GM12878 (cell line): ENCODE data around the gene EHD4. TPM values are rescaled to one million over a fixed set of nuclear protein-coding genes. Genes with fewer than 3 reads are reported as not detected.

ENCODE experiments used
- ATAC-seq: fragments of 200-7000 bp; cut with Tn5 transposase; 3 replicates; pipeline ENCODE4 v1.9.1; 2020; ENCODE audit warnings: mild to moderate bottlenecking, moderate library complexity
- BruUV-seq: library from RNA; stranded (reverse); fragments of 400-500 nt; replicated peaks from 2 replicates; lab custom pipeline; 2021; lab: Mats Ljungman, UMichigan
- CTCF ChIA-PET: fragments of 300-600 bp; sonication (Branson Sonifier 250); formaldehyde crosslinking; extraction: SDS; loops from one replicate; lab custom pipeline; 2021; ENCODE audit warnings: inconsistent platforms; lab: Yijun Ruan, JAX
- POLR2A ChIA-PET: fragments of 350-600 bp; formaldehyde crosslinking; extraction: SDS; loops from one replicate; lab custom pipeline; 2021; ENCODE audit warnings: inconsistent platforms; lab: Charles Lee
- RAD21 ChIA-PET: fragments of 300-600 bp; sonication (Branson Sonifier 250); formaldehyde crosslinking; loops from one replicate; lab custom pipeline; 2023; ENCODE audit warnings: antibody characterized with exemption; ENCODE audit not compliant: unreplicated experiment; lab: Charles Lee
- SMC1A ChIA-PET: fragments of 300-600 bp; sonication (Branson Sonifier 250); formaldehyde crosslinking; loops from one replicate; lab custom pipeline; 2023; ENCODE audit not compliant: unreplicated experiment, uncharacterized antibody; lab: Charles Lee
- DNase-seq: peaks from one replicate; pipeline ENCODE4 v3.0.0-alpha.2; 2011; ENCODE audit warnings: low read depth, low spot score
- FAIRE-seq: peaks from 3 replicates; lab custom pipeline; 2011; peaks lifted over from hg19 to GRCh38; lab: Jason Lieb, UNC
- H2AFZ ChIP-seq: 2 replicates; pipeline ENCODE4 v1.6.0; 2011; ENCODE audit warnings: low read depth, low read length, control low read depth; ENCODE audit not compliant: control insufficient read depth
- H3K27ac ChIP-seq: 2 replicates; pipeline ENCODE4 v1.5.1; 2011; ENCODE audit warnings: control low read depth; ENCODE audit not compliant: control insufficient read depth, insufficient read depth
- H3K27me3 ChIP-seq, 2 experiments: replicated peaks in 1 of 2; 2 replicates each; pipeline versions ENCODE4 v1.6.0 to v1.6.1; 2011; ENCODE audit warnings: low read length in 1 of 2; ENCODE audit not compliant: control insufficient read depth in 2 of 2, insufficient read depth in 2 of 2
- H3K36me3 ChIP-seq, 2 experiments: 2 replicates each; pipeline ENCODE4 v1.5.1; 2011; ENCODE audit warnings: low read length in 1 of 2; ENCODE audit not compliant: control insufficient read depth in 2 of 2, insufficient read depth in 2 of 2
- H3K4me1 ChIP-seq: 2 replicates; pipeline ENCODE4 v1.6.1; 2011; ENCODE audit warnings: mild to moderate bottlenecking, low read length, moderate library complexity, mixed read lengths; ENCODE audit not compliant: control insufficient read depth, insufficient read depth
- H3K4me2 ChIP-seq: 2 replicates; pipeline ENCODE4 v1.6.0; 2011; ENCODE audit warnings: control low read depth; ENCODE audit not compliant: control insufficient read depth, insufficient read depth
- H3K4me3 ChIP-seq: fragments of 200-600 bp; sonication (generic); 2 replicates; pipeline ENCODE4 v1.5.1; 2016
- H3K79me2 ChIP-seq: 2 replicates; pipeline ENCODE4 v1.6.0; 2011; ENCODE audit warnings: low read length; ENCODE audit not compliant: control insufficient read depth, insufficient read depth
- H3K9ac ChIP-seq: 2 replicates; pipeline ENCODE4 v1.8.0; 2011; ENCODE audit warnings: low read length, control low read depth, mixed read lengths; ENCODE audit not compliant: control insufficient read depth, insufficient read depth
- H3K9me3 ChIP-seq: replicated peaks from 3 replicates; pipeline ENCODE4 v1.5.1; 2011; ENCODE audit warnings: mild to moderate bottlenecking, low read length; ENCODE audit not compliant: control insufficient read depth, insufficient read depth
- H4K20me1 ChIP-seq: 2 replicates; pipeline ENCODE4 v1.6.0; 2011; ENCODE audit not compliant: control insufficient read depth, insufficient read depth
- DPF2 ChIP-seq: fragments of 450-650 bp; IDR thresholded peaks from 2 replicates; pipeline ENCODE4 v1.6.1; 2017; ENCODE audit warnings: mild to moderate bottlenecking
- E4F1 ChIP-seq: fragments of 450-650 bp; IDR thresholded peaks from 2 replicates; pipeline ENCODE4 v1.6.1; 2018; ENCODE audit warnings: borderline replicate concordance, mild to moderate bottlenecking; ENCODE audit not compliant: partially characterized antibody
- ESRRA ChIP-seq: IDR thresholded peaks from 2 replicates; pipeline ENCODE4 v1.6.1; 2012; ENCODE audit warnings: mild to moderate bottlenecking, low read length, improper control_type of control experiment
- HDAC2 ChIP-seq: fragments of 200-600 bp; sonication (generic); IDR thresholded peaks from 2 replicates; pipeline ENCODE4 v1.6.1; 2017
- MEF2B ChIP-seq: fragments of 450-650 bp; IDR thresholded peaks from 2 replicates; pipeline ENCODE4 v1.6.1; 2018; ENCODE audit warnings: mild to moderate bottlenecking, moderate library complexity; ENCODE audit not compliant: partially characterized antibody, poor library complexity, severe bottlenecking
- USF2 ChIP-seq: IDR thresholded peaks from 2 replicates; pipeline ENCODE4 v1.6.1; 2011; ENCODE audit warnings: low read depth, low read length, improper control_type of control experiment, borderline replicate concordance
- ZSCAN29 ChIP-seq: fragments of 450-650 bp; IDR thresholded peaks from 2 replicates; pipeline ENCODE4 v1.6.1; 2017; ENCODE audit warnings: mild to moderate bottlenecking, moderate library complexity
- WGBS: methylation state at CpG from one replicate; pipeline ENCODE4 v1.1.6; 2016; ENCODE audit warnings: low lambda C conversion rate; ENCODE audit not compliant: insufficient replicate concordance, insufficient coverage; ENCODE audit errors: missing lambda C conversion rate; 5-methylcytosine and 5-hydroxymethylcytosine counted together
- in situ Hi-C: fragments of 300-500 bp; cut with MboI; formaldehyde crosslinking; loops from 9 replicates; pipeline ENCODE4 v1.14.3; 2018; ENCODE audit warnings: mixed read lengths
- intact Hi-C: fragments of 100-400 bp; cut with micrococcal nuclease; formaldehyde crosslinking; loops from one replicate; pipeline ENCODE4 v1.14.2; 2022; ENCODE audit not compliant: unreplicated experiment
- polyA plus RNA-seq, 11 experiments: library from polyadenylated mRNA; depleted of rRNA in 4 of 11; unstranded in 6 of 11; stranded (reverse) in 5 of 11; fragments of >200 nt; fragmentation: Nextera tagmentation in 4 of 11; fragmentation: Illumina TruSeq in 1 of 11; extraction: Ambion mirVana in 4 of 11; extraction: Trizol in 1 of 11; gene quantifications; 1 replicate in 1 of 11; 2 replicates in 10 of 11; pipeline versions ENCODE4 v1.2.1 to v1.2.3, GENCODE V29; 2011 to 2016; ENCODE audit warnings: inconsistent platforms in 2 of 11, missing spikeins in 2 of 11, low read depth in 1 of 11
- total RNA-seq, 4 experiments: library from RNA; depleted of rRNA in 3 of 4; stranded (reverse); fragments of >200 nt in 3 of 4; fragmentation: Illumina TruSeq in 1 of 4; extraction: Trizol in 1 of 4; gene quantifications; 2 replicates each; pipeline versions ENCODE4 v1.2.1 to v1.2.3, GENCODE V29; 2013 to 2021
- TF ChIP-seq, protein P1 (sequence below): fragments of 450-650 bp; IDR thresholded peaks from 2 replicates; pipeline ENCODE4 v1.6.1; 2017; ENCODE audit warnings: mild to moderate bottlenecking, moderate library complexity
- TF ChIP-seq, protein P2 (sequence below): fragments of 450-650 bp; IDR thresholded peaks from 2 replicates; pipeline ENCODE4 v1.6.1; 2017; ENCODE audit warnings: mild to moderate bottlenecking, low read depth, inconsistent platforms; ENCODE audit not compliant: poor library complexity, severe bottlenecking

The EHD4 gene
- total and polyA plus RNA-seq, 10 of the 15 experiments (the other 5 are each of a cell fraction or from before 2014, with no cell fraction given), result 4.2 to 62.9 (median 44.7) TPM

DNA sequence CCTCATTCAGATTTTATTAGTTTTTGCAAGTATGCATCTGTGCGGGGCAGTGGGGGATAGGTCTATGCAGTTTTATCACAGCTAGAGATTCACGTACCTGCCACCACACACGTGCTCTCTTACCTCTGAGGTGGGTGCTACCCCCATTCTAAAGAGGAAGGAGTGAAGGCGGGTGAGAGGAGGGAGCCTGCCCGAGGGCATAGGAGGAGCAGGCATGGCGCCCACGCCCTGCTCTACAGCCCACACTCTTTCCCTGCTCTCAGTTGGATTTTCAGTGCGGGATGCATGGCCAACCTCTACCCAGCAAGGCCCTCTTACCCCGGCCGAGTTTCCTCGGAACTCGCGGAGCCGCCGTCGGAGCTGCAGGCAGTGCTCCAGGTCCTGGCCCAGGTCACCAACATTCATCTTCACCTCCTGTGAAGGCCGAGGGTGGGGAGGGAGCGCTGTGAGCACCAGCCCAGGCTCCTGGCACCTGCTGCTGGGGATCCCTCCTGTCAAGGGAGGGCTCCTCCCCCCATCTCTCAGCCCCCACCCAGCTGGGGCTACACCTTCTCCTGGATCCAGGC, 106.8 kb downstream of the EHD4 start (continued):
- TF ChIP-seq E4F1 (no peak), DPF2 (no peak)
- TF ChIP-seq, protein P1, sequence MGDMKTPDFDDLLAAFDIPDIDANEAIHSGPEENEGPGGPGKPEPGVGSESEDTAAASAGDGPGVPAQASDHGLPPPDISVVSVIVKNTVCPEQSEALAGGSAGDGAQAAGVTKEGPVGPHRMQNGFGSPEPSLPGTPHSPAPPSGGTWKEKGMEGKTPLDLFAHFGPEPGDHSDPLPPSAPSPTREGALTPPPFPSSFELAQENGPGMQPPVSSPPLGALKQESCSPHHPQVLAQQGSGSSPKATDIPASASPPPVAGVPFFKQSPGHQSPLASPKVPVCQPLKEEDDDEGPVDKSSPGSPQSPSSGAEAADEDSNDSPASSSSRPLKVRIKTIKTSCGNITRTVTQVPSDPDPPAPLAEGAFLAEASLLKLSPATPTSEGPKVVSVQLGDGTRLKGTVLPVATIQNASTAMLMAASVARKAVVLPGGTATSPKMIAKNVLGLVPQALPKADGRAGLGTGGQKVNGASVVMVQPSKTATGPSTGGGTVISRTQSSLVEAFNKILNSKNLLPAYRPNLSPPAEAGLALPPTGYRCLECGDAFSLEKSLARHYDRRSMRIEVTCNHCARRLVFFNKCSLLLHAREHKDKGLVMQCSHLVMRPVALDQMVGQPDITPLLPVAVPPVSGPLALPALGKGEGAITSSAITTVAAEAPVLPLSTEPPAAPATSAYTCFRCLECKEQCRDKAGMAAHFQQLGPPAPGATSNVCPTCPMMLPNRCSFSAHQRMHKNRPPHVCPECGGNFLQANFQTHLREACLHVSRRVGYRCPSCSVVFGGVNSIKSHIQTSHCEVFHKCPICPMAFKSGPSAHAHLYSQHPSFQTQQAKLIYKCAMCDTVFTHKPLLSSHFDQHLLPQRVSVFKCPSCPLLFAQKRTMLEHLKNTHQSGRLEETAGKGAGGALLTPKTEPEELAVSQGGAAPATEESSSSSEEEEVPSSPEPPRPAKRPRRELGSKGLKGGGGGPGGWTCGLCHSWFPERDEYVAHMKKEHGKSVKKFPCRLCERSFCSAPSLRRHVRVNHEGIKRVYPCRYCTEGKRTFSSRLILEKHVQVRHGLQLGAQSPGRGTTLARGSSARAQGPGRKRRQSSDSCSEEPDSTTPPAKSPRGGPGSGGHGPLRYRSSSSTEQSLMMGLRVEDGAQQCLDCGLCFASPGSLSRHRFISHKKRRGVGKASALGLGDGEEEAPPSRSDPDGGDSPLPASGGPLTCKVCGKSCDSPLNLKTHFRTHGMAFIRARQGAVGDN, result no peak

DNA sequence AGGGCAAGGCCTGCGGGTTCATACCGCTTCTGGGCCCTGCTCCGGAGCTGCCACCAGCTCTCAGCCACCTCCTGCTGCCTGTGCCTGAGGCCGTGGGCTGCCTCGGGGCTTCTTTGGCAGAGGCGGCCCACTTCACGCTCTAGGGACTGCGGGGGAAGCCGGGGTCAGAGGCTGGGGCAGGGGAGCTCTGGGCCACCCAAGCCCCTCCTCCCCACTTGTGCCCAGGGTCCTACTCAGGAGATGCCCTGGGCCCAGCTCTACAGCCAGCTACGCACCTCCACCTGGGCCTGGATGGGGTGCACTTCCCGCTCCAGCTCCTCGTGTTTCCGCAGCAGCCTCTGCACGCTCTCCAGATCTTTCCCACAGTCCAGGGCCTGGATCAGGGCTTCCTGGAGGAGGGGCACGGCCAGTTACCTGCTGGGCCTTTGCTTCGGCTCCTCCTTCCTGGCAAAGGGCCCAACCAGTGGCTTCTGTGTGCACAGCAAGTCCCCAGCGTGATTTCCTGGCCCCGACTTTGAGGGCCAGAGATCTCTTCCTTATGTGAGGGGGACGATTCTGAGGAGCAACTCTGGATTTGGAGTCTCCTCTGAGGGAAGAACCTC, 109.7 kb downstream of the EHD4 start:
- Histone ChIP-seq H3K27me3 (no peaks in the 10 kb centered on the region; a peak in 1 of 4 replicates), H3K79me2 (no peaks in the 10 kb centered on the region), H3K27ac (no peak overlapping the region), H3K4me3 (no peak overlapping the region), H2AFZ (no peak overlapping the region), H3K4me2 (no peak overlapping the region), H3K4me1 (no peaks in the 10 kb centered on the region), H3K9ac (no peak overlapping the region), H3K9me3 (no peaks in the 10 kb centered on the region), H4K20me1 (no peaks in the 10 kb centered on the region), H3K36me3 (no peaks in the 10 kb centered on the region)
- no TSS peak for BruUV-seq
- ATAC-seq (no peak), FAIRE-seq (no peak), DNase-seq (no peak)
- SMC1A ChIA-PET, result no interaction called here
- in situ Hi-C loops, result no loop called here
- CTCF ChIA-PET, result interaction anchor here (1.8 kb wide), 1 partner anchor 88 kb away, joined by 6 read pairs; the partner anchor contains the start of gene MAPKBP1
- WGBS, result 52% methylated on average over 19 of the region's 19 CpGs
- POLR2A ChIA-PET, result no interaction called here
- RAD21 ChIA-PET, result no interaction called here
- intact Hi-C loops, result no loop called here
- no peak for TF ChIP-seq ZSCAN29
- TF ChIP-seq, protein P2, sequence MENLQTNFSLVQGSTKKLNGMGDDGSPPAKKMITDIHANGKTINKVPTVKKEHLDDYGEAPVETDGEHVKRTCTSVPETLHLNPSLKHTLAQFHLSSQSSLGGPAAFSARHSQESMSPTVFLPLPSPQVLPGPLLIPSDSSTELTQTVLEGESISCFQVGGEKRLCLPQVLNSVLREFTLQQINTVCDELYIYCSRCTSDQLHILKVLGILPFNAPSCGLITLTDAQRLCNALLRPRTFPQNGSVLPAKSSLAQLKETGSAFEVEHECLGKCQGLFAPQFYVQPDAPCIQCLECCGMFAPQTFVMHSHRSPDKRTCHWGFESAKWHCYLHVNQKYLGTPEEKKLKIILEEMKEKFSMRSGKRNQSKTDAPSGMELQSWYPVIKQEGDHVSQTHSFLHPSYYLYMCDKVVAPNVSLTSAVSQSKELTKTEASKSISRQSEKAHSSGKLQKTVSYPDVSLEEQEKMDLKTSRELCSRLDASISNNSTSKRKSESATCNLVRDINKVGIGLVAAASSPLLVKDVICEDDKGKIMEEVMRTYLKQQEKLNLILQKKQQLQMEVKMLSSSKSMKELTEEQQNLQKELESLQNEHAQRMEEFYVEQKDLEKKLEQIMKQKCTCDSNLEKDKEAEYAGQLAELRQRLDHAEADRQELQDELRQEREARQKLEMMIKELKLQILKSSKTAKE, result no peak
- TF ChIP-seq USF2, result no peak
- no peak for TF ChIP-seq HDAC2
- TF ChIP-seq MEF2B, result no peak
- TF ChIP-seq ESRRA, result no peak
